GM19452 (cell line): ENCODE data around the gene TSPO.
"Not testable (repeated sequence)": the region's sequence is repeated elsewhere in the genome, so short reads cannot be mapped to it uniquely, and the experiment has no call there.

ENCODE experiments used
- ATAC-seq: cut with Tn5 transposase; IDR thresholded peaks from one replicate; pipeline ENCODE4 v1.9.1; 2021; ENCODE audit not compliant: unreplicated experiment

The TSPO gene

DNA sequence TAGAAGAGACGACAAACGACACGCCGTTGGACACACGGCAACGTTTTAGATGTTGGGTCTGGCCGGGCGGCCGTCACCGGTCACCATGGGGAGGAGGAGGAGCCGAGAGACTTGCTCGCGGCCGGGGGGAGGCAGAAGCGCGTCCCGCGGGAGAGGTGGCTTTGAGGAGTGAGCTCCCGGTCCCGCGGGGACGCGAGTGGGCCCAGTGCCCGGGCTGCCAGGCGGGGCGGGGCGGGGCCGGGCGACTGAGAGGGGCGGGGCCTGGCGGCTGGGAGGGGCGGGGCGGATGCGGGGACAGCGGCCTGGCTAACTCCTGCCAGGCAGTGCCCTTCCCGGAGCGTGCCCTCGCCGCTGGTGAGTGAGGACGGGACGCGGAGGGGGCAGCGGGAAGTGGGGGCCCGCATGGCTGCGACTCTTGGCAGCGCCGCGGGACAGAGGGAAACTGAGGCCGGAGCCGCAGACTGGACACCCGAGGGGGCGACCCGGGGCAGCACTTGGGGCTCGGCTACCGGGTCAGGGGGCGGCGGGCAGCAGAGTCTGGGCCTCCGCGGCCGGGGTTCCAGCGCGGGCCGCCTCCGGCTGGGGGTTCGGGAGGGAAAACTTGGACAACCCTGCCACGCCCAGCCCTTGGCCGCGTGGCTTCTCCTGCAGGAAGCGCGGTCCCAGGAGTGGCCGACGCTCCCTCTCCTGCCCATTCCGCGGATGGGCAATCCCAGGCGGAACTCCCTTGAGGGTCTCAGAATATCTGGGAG is at the start of gene TSPO:
TSPO (plus strand) TSS at position 309 of the 752 bp plus-strand sequence. CDS start 7,680 bp downstream, outside the sequence.
- ATAC-seq: no peak

- ATAC-seq: not testable (repeated sequence)
Measured at GRCh38 chr22:43104056-43104625, 47.2 kb upstream of the TSPO start.

DNA sequence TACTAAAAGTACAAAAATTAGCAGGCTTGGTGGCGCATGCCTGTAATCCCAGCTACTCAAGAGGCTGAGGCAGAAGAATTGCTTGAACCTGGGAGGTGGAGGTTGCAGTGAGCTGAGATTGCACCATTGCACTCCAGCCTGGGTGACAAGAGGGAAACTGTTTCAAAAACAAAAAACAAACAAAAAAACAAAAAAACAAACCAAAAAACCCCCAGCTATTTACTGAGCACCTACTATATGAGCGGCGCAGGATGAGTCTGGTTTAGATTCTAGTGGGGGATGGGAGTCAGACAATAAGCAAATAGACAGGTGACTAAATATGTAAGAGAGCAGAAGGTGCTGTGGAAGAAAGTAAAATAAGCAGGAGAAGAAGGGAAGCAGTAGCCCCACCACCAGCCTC is 46.4 kb upstream of the TSPO start:
- not testable (repeated sequence) for ATAC-seq

DNA sequence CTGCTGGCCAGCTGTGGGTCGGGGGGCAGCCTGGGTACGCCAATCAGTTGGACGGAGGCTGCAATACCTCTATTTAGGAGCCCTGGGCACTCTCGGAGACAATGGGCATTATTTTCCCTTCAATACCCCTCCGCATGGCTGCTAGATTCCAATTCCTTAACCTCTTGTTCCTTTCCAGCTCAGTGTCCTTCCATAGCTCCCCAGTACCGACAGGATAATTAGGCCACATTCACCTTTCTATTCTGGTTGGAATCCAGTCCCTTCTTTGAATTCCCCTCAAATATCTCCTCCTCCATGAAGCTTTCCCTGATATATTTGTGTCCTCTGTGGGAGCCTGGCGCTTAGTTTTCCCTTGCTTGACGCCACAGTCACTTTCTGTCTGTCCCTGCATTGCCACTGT is 45.1 kb upstream of the TSPO start:
- ATAC-seq: no peak

DNA sequence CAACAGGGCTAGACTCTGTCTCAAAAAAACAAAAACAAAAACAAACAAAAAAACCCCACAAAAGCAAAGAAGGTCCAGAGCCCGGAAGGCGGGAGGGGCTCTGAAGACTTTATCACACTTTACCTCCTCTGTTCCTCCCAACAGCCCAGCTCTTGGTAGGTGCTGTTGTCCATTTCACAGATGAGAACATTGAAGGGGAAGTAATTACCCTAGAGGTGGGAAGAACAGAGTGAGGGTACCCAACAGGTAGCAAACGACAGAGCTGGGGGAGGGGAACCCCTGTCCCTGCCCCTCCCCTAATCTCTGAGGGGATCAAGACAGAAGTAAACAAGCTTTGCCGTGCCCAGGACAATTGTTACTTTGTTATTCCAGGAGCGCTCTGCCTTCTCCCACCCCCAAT is 41.8 kb upstream of the TSPO start:
- ATAC-seq: no peak

DNA sequence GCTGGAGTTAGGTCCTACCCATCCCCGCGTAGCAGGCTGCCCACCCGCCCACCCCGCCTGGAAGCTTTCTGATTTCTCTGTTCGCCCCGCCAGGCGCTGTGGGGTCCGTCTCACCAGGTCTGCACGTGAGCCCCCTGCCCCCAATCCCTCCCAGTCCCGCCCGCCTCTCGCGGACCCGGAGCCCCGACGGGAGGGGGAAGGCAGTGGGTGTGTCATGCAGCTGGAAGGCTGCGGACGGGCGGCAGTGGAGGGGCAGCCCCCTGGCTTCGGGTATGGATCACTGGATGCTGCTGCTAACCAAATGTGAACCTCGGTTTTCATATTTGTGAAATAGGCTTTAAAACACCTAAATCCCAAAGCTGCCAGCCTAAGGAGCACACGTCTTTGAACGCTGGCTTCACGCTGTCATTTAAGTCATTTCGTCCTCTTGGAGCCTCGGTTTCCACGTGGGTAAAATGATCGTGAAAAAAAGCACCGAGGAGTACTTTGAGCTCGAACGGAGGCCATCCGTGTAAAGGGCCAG is 41.4 kb upstream of the TSPO start:
- no peak for ATAC-seq

DNA sequence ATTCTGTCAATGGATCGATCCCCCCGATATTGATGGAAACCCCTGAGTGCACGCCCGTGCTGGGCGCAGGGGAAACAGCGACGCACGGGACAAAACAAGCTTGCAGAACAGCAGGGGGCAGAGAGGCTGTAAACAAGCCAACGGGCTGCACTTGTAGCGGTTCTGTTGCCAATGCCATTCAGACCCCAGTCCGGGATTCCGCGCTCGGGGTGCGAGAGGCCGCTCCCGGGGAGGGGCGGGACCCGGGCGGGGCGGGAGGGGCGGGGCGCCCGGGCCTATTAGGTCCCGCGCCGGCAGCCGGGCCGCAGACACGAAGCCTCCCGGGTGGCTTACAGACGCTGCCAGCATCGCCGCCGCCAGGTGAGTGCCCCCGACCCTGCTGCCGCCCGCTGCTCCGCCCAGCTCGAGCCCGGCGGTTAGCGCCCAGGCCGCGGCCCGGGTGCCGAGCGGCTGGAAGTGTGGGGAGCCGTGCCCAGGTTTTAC is 40.9 kb upstream of the TSPO start, which contains the start of gene BIK:
BIK (plus strand) TSS at position 307 of the 483 bp plus-strand sequence. CDS start 13,273 bp downstream, outside the sequence.
- no peak for ATAC-seq

GRCh38 chr22:43110927-43111623 is 40.3 kb upstream of the TSPO start:
- no peak for ATAC-seq

GRCh38 chr22:43113526-43114251 is 37.7 kb upstream of the TSPO start:
- ATAC-seq: no peak

GRCh38 chr22:43114958-43115357 is 36.4 kb upstream of the TSPO start:
- ATAC-seq: no peak

DNA sequence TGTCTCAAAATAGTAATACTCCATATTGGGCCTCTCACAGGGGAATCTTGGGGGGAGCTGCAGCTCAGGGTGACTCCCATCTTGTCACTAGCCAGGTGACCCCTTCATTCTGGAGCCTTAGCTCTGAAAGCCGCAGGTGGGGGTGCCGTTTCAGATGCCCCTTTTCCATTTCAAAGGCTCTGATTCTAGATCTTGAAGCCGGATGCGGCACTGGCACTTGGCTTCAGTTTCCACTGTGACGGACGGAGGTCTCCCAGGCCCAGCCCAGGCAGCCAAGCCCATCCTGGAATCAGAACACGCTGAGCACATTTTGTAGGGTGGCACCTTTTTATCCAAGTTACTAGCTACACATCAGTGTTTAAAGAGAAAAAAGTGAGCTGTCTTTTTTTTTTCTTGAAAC is 34.4 kb upstream of the TSPO start:
- ATAC-seq: no peak

- ATAC-seq: no peak
Measured at GRCh38 chr22:43118024-43118849, 33.1 kb upstream of the TSPO start.

DNA sequence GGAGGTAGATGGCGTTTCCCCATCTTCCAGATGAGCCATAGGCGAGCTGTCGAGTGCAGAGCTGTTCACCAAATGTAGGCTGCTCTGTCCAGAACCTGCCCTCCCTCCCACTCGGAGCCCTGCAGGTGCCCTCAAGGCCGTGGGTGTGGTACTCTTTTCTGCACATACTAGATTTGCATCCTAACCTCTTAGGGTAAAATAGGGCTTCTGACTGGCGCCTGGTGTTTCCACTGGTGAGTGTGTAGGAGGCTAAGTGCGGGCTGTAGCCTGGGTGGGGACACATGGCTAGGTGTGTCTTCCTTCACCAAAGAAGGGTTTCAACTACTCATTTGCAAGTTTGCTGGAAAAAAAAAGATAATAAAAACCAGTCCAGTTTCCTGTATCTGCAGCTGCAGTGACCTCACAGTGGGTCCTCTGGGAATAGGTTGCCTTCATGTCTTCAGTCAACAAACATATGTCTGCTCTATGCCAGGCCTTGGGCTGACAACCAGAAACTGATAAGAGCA is 32.4 kb upstream of the TSPO start:
- peak; percentile 46 for ATAC-seq

- no peak for ATAC-seq
Measured at GRCh38 chr22:43126501-43127165, 24.7 kb upstream of the TSPO start.

GRCh38 chr22:43127166-43127908 is 24.0 kb upstream of the TSPO start:
- no peak for ATAC-seq

DNA sequence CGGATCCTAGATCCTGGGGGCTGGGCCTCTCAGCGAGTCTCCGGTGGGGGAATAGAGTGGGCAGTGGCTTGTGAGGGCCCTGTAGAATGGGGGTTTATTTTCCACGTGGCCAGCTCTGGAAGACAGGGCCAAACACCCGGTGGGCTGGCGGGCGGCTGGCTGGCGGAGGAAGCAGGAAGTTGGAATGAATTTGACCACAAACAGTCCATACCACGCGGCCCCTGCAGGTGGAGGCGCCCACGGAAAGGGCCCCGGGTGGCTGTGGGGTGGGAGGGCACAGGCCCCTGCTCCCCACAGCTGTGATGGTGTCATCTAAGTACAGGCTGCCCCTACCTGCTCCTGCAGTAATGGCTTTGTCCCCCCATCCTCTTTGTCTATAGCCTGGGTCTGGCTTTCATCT is 23.2 kb upstream of the TSPO start:
- no peak for ATAC-seq

GRCh38 chr22:43128928-43129424 is 22.4 kb upstream of the TSPO start:
- no peak for ATAC-seq
